Mucosa of descending colon (tissue), 3 donors: ENCODE results near the gene SUB1. TPM values are rescaled to one million over a fixed set of nuclear protein-coding genes. Genes with fewer than 3 reads are reported as not detected.
"Not testable (repeated sequence)": the region's sequence is repeated elsewhere in the genome, so short reads cannot be mapped to it uniquely, and the experiment has no call there.

Source experiments
- ATAC-seq: fragments of 200-7000 bp; cut with Tn5 transposase; one replicate; pipeline ENCODE4 v1.9.1; 2020; ENCODE audit warnings: mild to moderate bottlenecking, moderate library complexity
- DNase-seq, 3 donors: peaks; one replicate each; pipeline ENCODE4 v3.0.0-alpha.2; 2020
- H3K36me3 ChIP-seq: fragments of 200-600 bp; one replicate; pipeline ENCODE4 v1.8.0; 2021; ENCODE audit warnings: low read depth, mild to moderate bottlenecking
- H3K4me1 ChIP-seq: fragments of 200-600 bp; one replicate; pipeline ENCODE4 v1.8.0; 2021; ENCODE audit warnings: low read depth, mild to moderate bottlenecking
- H3K4me3 ChIP-seq: fragments of 200-600 bp; one replicate; pipeline ENCODE4 v1.8.0; 2021; ENCODE audit warnings: mild to moderate bottlenecking
- H3K9me3 ChIP-seq: fragments of 200-600 bp; one replicate; pipeline ENCODE4 v1.8.0; 2021; ENCODE audit warnings: mild to moderate bottlenecking
- CTCF ChIP-seq: fragments of 200-600 bp; IDR thresholded peaks from one replicate; pipeline ENCODE4 v1.8.0; 2022; ENCODE audit warnings: antibody characterized with exemption, mild to moderate bottlenecking
- intact Hi-C, 2 donors: fragments of 100-400 bp; cut with DNase I in 1 of 2; cut with micrococcal nuclease in 1 of 2; formaldehyde crosslinking; loops; one replicate each; pipeline versions ENCODE4 v1.11.0 to v1.11.1; 2022; cut with DNase I, micrococcal nuclease
- long read RNA-seq, 2 donors: library from polyadenylated mRNA; unstranded; transcript quantifications; one replicate each; pipeline ENCODE4 v2.0.0, GENCODE V29; 2019 to 2021
- total RNA-seq, 3 donors: library from RNA; stranded (reverse); fragmentation: NEBNext Ultra II Directional in 2 of 3; extraction: Animal tissue kit (Norgen Biotek cat#: 25700) in 2 of 3; gene quantifications; one replicate each; pipeline versions ENCODE4 v1.2.1 to v1.2.4, GENCODE V29; 2021 to 2023
- donor health status: DM: no; HTN: no; CAD: no; lungs with moderate emphysema.
- donor health status: DM: no; HTN: no; CAD: no.
- donor health status: DM: no; HTN: yes; CAD: no.

Gene SUB1
- 100 to 1,000 TPM; 134 to 174 (median 156) TPM for total RNA-seq
- long read RNA-seq, donor 1, transcript SUB1-201 (5 exons, 3,507 nt): major isoform, 81 of 85 reads
- long read RNA-seq, donor 1, partial matches to known transcripts: 0 of 85 reads
- long read RNA-seq, donor 1, other reads (novel, unspliced or antisense): 3 of 85 reads
- long read RNA-seq, donor 2, full-length matches to known transcripts: 118 of 129 reads
- long read RNA-seq, donor 2, partial matches to known transcripts: 1 of 129 reads
- long read RNA-seq, donor 2, other reads (novel, unspliced or antisense): 10 of 129 reads

GRCh38 chr5:32585446-32586275 is at the start of gene SUB1:
Gene SUB1 (plus strand): TSS chr5:32585557. CDS start chr5:32588513, 2,956 bp downstream.
- DNase-seq (peak; percentile 95 to 98 (median 97)), ATAC-seq (peak; percentile 95)
- intact Hi-C loops: no loop called here
- no peak for TF ChIP-seq CTCF
- Histone ChIP-seq H3K9me3 (peaks cover 2% of the 10 kb centered on the region), H3K4me1 (peaks cover 14% of the 10 kb centered on the region), H3K4me3 (peak within 1 kb of the TSS; percentile 98), H3K36me3 (no peaks in the 10 kb centered on the region)

- Histone ChIP-seq H3K36me3 (no peaks in the 10 kb centered on the region), H3K9me3 (no peaks in the 10 kb centered on the region), H3K4me1 (no peaks in the 10 kb centered on the region), H3K4me3 (no peak overlapping the region)
- intact Hi-C loops: no loop called here
- ATAC-seq: no peak
- no peak for DNase-seq
- TF ChIP-seq CTCF: no peak
Measured at GRCh38 chr5:32536246-32536645, 49.1 kb upstream of the SUB1 start.

GRCh38 chr5:32537437-32538029 is 47.8 kb upstream of the SUB1 start:
- H3K4me1 ChIP-seq, intact Hi-C loops, H3K9me3 ChIP-seq, H3K4me3 ChIP-seq, DNase-seq, H3K36me3 ChIP-seq: not testable (repeated sequence)
- peak; percentile 31 for ATAC-seq

GRCh38 chr5:32538031-32538547 is 47.3 kb upstream of the SUB1 start:
- intact Hi-C loops: no loop called here
- DNase-seq: no peak
- H3K36me3 ChIP-seq: no peaks in the 10 kb centered on the region
- no peaks in the 10 kb centered on the region for H3K9me3 ChIP-seq
- H3K4me3 ChIP-seq: no peak overlapping the region
- H3K4me1 ChIP-seq: no peaks in the 10 kb centered on the region
- no peak for TF ChIP-seq CTCF
- ATAC-seq: peak; percentile 77

DNA sequence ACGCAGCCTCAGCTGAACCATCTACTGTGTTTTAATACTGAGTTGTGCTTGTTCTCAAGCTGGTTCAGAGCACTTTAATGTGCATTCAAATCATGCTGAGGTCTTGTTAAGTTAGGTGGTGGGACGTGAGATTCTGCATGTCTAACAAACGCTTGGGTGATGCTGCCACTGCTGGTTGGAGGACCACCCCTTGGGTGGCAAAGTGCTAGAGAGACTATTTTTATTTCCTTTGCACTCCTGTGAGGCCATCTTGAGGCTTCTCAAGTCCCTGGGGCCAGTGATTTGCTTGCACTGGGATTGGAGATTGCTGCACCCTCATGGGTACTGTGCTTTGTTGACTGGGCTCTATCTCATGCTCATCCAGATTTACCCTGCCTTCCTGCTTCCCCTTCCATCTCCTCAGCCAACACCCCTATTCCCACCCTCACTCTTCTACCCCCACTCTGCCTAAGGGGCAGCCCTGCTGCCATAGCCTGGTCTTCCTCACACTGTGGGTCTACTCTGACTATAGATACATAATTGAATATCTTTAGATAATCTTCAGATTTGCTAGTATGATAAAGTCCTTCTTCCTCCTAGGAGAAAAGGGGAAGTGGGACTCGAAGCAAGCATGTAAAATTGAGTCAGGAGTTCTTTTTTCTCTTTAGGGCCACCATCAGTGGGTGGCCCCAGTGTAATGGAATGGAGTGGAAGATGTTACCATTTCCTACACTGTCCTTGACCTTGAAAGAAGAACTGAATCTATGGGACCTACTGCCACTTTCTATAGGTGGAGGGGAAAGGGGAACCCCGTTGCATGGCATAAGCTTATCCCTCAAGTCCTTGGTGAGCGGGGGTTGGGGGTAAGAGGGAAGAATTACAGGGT is 45.1 kb upstream of the SUB1 start:
- Histone ChIP-seq H3K36me3 (no peaks in the 10 kb centered on the region), H3K4me3 (no peak overlapping the region), H3K4me1 (no peaks in the 10 kb centered on the region), H3K9me3 (no peaks in the 10 kb centered on the region)
- intact Hi-C loops: no loop called here
- ATAC-seq (peak; percentile 18), DNase-seq (no peak)
- no peak for TF ChIP-seq CTCF
